ENCODE measurements around the gene ARL3. TPM values are rescaled to one million over a fixed set of nuclear protein-coding genes. Genes with fewer than 3 reads are reported as not detected.
"Not testable (repeated sequence)": the region's sequence is repeated elsewhere in the genome, so short reads cannot be mapped to it uniquely, and the experiment has no call there.

Gene ARL3
- total RNA-seq, 4 donors from 2014 or later, result 2.2 to 3.4 (median 2.8) TPM

- H3K4me3 ChIP-seq, result no peak overlapping the region
- H3K4me1 ChIP-seq, result peaks cover 3 to 16% (median 9%) of the 10 kb centered on the region in 4 donors
- WGBS, 2 donors (ENCODE audit: low coverage in 1 of 2), result 94 to 95% methylated on average over 2 to 3 of the region's 3 CpGs
- no peaks in the 10 kb centered on the region for H3K9me3 ChIP-seq
- intact Hi-C loops (cut with DNase I; ENCODE audit: low total_unique reads), result no loop called here
- TF ChIP-seq CTCF (IDR thresholded peaks at IDR 0.05), result no peak
- no peak for TF ChIP-seq POLR2AphosphoS5 (IDR thresholded peaks at IDR 0.05)
- TF ChIP-seq EP300 (IDR thresholded peaks at IDR 0.05; ENCODE audit: low read depth), result no peak
- TF ChIP-seq POLR2A (IDR thresholded peaks at IDR 0.05), result no peak
- peak overlapping the region; percentile 63 to 75 (median 68) for H3K27ac ChIP-seq
- H3K36me3 ChIP-seq, result no peaks in the 10 kb centered on the region
- in situ Hi-C loops (cut with MboI; ENCODE audit: low pct_ligation_motif_present in 1 of 4, low pct_unique_long_range_greater_than_20kb in 1 of 4, low sequenced_read_pairs in 3 of 4), result no loop called here
- H3K27me3 ChIP-seq, result no peaks in the 10 kb centered on the region
- DNase-seq, result no peak
Measured at GRCh38 chr10:102759497-102760210, 45.5 kb upstream of the ARL3 start.

- TF ChIP-seq POLR2AphosphoS5 (IDR thresholded peaks at IDR 0.05) (peak in 2 of 3 donors; percentile 9 to 35), EP300 (IDR thresholded peaks at IDR 0.05; ENCODE audit: low read depth) (peak; percentile 19)
- H3K27me3 ChIP-seq; H3K9me3 ChIP-seq; H3K36me3 ChIP-seq; DNase-seq; intact Hi-C loops (cut with DNase I; ENCODE audit: low total_unique reads); H3K4me3 ChIP-seq; in situ Hi-C loops (cut with MboI; ENCODE audit: low pct_ligation_motif_present in 1 of 4, low pct_unique_long_range_greater_than_20kb in 1 of 4, low sequenced_read_pairs in 3 of 4): not testable (repeated sequence)
- H3K4me1 ChIP-seq, result peaks cover 5 to 12% (median 9%) of the 10 kb centered on the region in 4 donors
- H3K27ac ChIP-seq, result peak overlapping the region; percentile 67 to 75 (median 68)
- 56 to 69% methylated on average over 5 to 12 of the region's 12 CpGs for WGBS, 2 donors (ENCODE audit: low coverage in 1 of 2)
Measured at GRCh38 chr10:102758933-102759262, 44.7 kb upstream of the ARL3 start.

- WGBS, 2 donors (ENCODE audit: low coverage in 1 of 2), result 79 to 87% methylated on average over 3 to 9 of the region's 9 CpGs
- Histone ChIP-seq H3K4me3 (no peak overlapping the region), H3K4me1 (peaks cover 8 to 16% (median 10%) of the 10 kb centered on the region in 4 donors)
Measured at GRCh38 chr10:102758240-102758932, 44.2 kb upstream of the ARL3 start.

GRCh38 chr10:102757323-102757722 lies 43.1 kb upstream of the ARL3 start:
- Histone ChIP-seq H3K27me3 (no peaks in the 10 kb centered on the region), H3K36me3 (no peaks in the 10 kb centered on the region), H3K9me3 (no peaks in the 10 kb centered on the region), H3K4me1 (peaks cover 10 to 26% (median 17%) of the 10 kb centered on the region in 4 donors), H3K4me3 (no peak overlapping the region), H3K27ac (peak overlapping the region in 1 of 4 donors; percentile 67)
- 90 to 96% methylated on average over 2 to 6 of the region's 6 CpGs for WGBS, 2 donors (ENCODE audit: low coverage in 1 of 2)
- intact Hi-C loops (cut with DNase I; ENCODE audit: low total_unique reads) (no loop called here), in situ Hi-C loops (cut with MboI; ENCODE audit: low pct_ligation_motif_present in 1 of 4, low pct_unique_long_range_greater_than_20kb in 1 of 4, low sequenced_read_pairs in 3 of 4) (no loop called here)
- no peak for TF ChIP-seq CTCF (IDR thresholded peaks at IDR 0.05)
- no peak for TF ChIP-seq POLR2AphosphoS5 (IDR thresholded peaks at IDR 0.05)
- no peak for TF ChIP-seq EP300 (IDR thresholded peaks at IDR 0.05; ENCODE audit: low read depth)
- TF ChIP-seq POLR2A (IDR thresholded peaks at IDR 0.05), result no peak
- no peak for DNase-seq

More at GRCh38 chr10:102758240-102758932, 44.2 kb upstream of the ARL3 start:
- Histone ChIP-seq H3K27me3 (no peaks in the 10 kb centered on the region), H3K9me3 (no peaks in the 10 kb centered on the region), H3K36me3 (no peaks in the 10 kb centered on the region), H3K27ac (peak overlapping the region; percentile 67 to 75 (median 68))
- DNase-seq, result no peak
- intact Hi-C loops (cut with DNase I; ENCODE audit: low total_unique reads), result no loop called here
- TF ChIP-seq POLR2AphosphoS5 (IDR thresholded peaks at IDR 0.05), result no peak
- TF ChIP-seq CTCF (IDR thresholded peaks at IDR 0.05), result no peak
- no peak for TF ChIP-seq POLR2A (IDR thresholded peaks at IDR 0.05)
- no peak for TF ChIP-seq EP300 (IDR thresholded peaks at IDR 0.05; ENCODE audit: low read depth)
- in situ Hi-C loops (cut with MboI; ENCODE audit: low pct_ligation_motif_present in 1 of 4, low pct_unique_long_range_greater_than_20kb in 1 of 4, low sequenced_read_pairs in 3 of 4), result no loop called here
